ENCODE results near the gene SLC35F1.

The SLC35F1 gene

DNA sequence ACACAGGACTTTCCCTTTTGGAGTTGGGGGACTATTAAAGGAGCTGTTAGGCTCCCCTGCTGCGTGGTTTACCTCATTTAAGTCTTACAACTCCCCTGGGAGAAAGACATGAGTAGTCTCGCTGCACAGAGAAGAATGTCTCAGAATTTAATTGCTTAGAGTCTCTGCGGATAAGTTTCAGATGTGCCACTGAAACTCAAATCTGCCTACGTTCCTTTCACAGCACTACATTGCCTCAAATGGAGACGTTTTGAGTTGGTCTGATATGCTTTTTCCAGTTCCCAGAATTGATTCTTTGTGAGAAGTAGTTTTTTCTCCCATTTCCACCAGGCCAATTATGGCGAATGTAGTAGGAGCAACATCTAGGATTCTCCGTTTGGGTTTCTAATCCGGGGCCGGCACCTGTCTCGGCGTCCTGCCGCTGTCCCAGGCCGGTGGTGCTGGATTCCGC is 532 bp upstream of the SLC35F1 start (continued):
- TF ChIP-seq ZBTB17 (tag by site-specific recombination; IDR thresholded peaks at IDR 0.05) (peak; percentile 60), PRDM6 (tag by site-specific recombination; IDR thresholded peaks at IDR 0.05) (0 out of 2 replicates have a peak, but pooled peaks have one; percentile 20), ZNF335 (tag by site-specific recombination; conservative IDR thresholded peaks at IDR 0.05) (peak; percentile 73; the same call in 1 of the 2 replicates)

DNA sequence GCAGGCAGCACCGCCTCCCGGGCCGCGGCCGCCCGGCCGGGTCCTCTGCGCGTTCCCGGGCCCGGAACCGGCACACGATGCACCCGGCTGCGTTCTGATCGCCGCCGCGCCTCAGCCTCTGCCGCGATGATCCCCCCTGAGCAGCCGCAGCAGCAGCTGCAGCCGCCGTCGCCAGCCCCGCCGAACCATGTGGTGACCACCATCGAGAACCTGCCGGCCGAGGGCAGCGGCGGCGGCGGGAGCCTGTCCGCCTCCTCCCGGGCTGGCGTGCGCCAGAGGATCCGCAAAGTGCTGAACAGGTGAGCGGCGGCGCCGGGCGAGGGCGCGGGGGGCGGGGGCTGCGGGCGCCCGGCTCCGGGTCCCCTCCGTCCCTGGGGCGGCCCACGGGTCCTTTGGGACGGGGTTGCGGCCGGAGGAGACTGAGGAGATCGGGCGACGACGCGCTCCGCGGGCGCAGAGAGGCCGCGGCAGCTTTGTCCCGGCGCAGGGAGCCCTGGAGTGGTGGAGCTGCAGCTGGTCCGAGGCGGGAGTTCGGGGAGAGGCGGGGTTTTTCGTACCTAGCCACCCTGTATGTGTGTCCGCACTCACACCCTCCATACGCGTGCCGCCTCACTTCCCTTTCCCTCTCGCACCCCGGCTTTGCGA is 659 bp downstream of the SLC35F1 start:
- no peaks in the 10 kb centered on the region for H3K9me3 ChIP-seq (ENCODE audit: control insufficient read depth, insufficient read depth, low read depth, low read length)
- H3K4me3 ChIP-seq (ENCODE audit: low read depth, low read length): peak overlapping the region; percentile 79
- POLR2A ChIA-PET: interaction anchor here (0.9 to 1.3 kb wide), 2 partner anchors 278 to 305 kb away, joined by 3 to 4 read pairs; partner anchors contain the start of gene GOPC
- no peaks in the 10 kb centered on the region for H3K36me3 ChIP-seq (ENCODE audit: control insufficient read depth in 2 of 2, insufficient read depth in 1 of 2, low read length in 2 of 2)
- CTCF ChIA-PET: interaction anchor here (0.6 to 1.8 kb wide), 8 partner anchors 12 to 1744 kb away, joined by 3 to 11 read pairs (median 3); no protein-coding TSS in a partner anchor
- 0 out of 2 replicates have a peak, but pooled peaks cover 2% of the 10 kb centered on the region for H3K4me1 ChIP-seq (ENCODE audit: control insufficient read depth, insufficient read depth, low read length)
- H3K27ac ChIP-seq (ENCODE audit: extremely low read depth, low read depth, low read length): peak overlapping the region; percentile 84
- TF ChIP-seq TCF7L2 (IDR thresholded peaks at IDR 0.05; ENCODE audit: borderline replicate concordance, low read depth, low read length): no peak
- no peak for TF ChIP-seq ZNF394 (tag by site-specific recombination; IDR thresholded peaks at IDR 0.05; ENCODE audit: borderline replicate concordance)
- no peak for TF ChIP-seq ZNF274 (IDR thresholded peaks at IDR 0.05; ENCODE audit: low read length)
- no peak for TF ChIP-seq ZNF274 (tag by site-specific recombination; IDR thresholded peaks at IDR 0.05; ENCODE audit: borderline replicate concordance)
- no peak for TF ChIP-seq ZNF585B (tag by site-specific recombination; IDR thresholded peaks at IDR 0.05)
- peak; percentile 71 for TF ChIP-seq ZBTB26 (tag by site-specific recombination; optimal IDR thresholded peaks at IDR 0.05)
- no peak for TF ChIP-seq PRDM2 (tag by site-specific recombination; IDR thresholded peaks at IDR 0.05; ENCODE audit: borderline replicate concordance)
- no peak for TF ChIP-seq OSR2 (tag by site-specific recombination; IDR thresholded peaks at IDR 0.05)
- no peak for TF ChIP-seq ZNF10 (tag by site-specific recombination; IDR thresholded peaks at IDR 0.05)
- no peak for TF ChIP-seq OVOL3 (tag by site-specific recombination; IDR thresholded peaks at IDR 0.05)
- no peak for TF ChIP-seq ZNF239 (tag by site-specific recombination; IDR thresholded peaks at IDR 0.05)
- TF ChIP-seq, protein P1, sequence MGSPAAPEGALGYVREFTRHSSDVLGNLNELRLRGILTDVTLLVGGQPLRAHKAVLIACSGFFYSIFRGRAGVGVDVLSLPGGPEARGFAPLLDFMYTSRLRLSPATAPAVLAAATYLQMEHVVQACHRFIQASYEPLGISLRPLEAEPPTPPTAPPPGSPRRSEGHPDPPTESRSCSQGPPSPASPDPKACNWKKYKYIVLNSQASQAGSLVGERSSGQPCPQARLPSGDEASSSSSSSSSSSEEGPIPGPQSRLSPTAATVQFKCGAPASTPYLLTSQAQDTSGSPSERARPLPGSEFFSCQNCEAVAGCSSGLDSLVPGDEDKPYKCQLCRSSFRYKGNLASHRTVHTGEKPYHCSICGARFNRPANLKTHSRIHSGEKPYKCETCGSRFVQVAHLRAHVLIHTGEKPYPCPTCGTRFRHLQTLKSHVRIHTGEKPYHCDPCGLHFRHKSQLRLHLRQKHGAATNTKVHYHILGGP (tag by site-specific recombination; IDR thresholded peaks at IDR 0.05): no peak
- no peak for TF ChIP-seq BCL11A (tag by site-specific recombination; IDR thresholded peaks at IDR 0.05; ENCODE audit: low read depth)
- TF ChIP-seq, protein P2, sequence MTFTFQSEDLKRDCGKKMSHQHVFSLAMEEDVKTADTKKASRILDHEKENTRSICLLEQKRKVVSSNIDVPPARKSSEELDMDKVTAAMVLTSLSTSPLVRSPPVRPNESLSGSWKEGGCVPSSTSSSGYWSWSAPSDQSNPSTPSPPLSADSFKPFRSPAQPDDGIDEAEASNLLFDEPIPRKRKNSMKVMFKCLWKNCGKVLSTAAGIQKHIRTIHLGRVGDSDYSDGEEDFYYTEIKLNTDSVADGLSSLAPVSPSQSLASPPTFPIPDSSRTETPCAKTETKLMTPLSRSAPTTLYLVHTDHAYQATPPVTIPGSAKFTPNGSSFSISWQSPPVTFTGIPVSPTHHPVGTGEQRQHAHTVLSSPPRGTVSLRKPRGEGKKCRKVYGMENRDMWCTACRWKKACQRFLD (tag by site-specific recombination; IDR thresholded peaks at IDR 0.05): no peak
- TF ChIP-seq ZNF366 (tag by site-specific recombination; conservative IDR thresholded peaks at IDR 0.05): no peak
- TF ChIP-seq ZBTB20 (tag by site-specific recombination; IDR thresholded peaks at IDR 0.05): peak; percentile 93
- no peak for TF ChIP-seq ZNF248 (tag by site-specific recombination; IDR thresholded peaks at IDR 0.05)
